ENCODE data around the gene SLC22A2. TPM values are rescaled to one million over a fixed set of nuclear protein-coding genes. Genes with fewer than 3 reads are reported as not detected.

SLC22A2 gene
- total RNA-seq, 3 donors from 2014 or later (not counting 1 experiment from before 2014, with no cell fraction given): not detected

- Mint-ChIP-seq H3K27ac (no peak overlapping the region), H3K4me1 (no peaks in the 10 kb centered on the region), H3K9me3 (no peaks in the 10 kb centered on the region), H3K36me3 (no peaks in the 10 kb centered on the region), H3K4me3 (no peak overlapping the region), H3K27me3 (ENCODE audit: low read depth in 2 of 2) (peaks cover 6 to 21% of the 10 kb centered on the region in 2 donors)
- TF ChIP-seq, protein P1, sequence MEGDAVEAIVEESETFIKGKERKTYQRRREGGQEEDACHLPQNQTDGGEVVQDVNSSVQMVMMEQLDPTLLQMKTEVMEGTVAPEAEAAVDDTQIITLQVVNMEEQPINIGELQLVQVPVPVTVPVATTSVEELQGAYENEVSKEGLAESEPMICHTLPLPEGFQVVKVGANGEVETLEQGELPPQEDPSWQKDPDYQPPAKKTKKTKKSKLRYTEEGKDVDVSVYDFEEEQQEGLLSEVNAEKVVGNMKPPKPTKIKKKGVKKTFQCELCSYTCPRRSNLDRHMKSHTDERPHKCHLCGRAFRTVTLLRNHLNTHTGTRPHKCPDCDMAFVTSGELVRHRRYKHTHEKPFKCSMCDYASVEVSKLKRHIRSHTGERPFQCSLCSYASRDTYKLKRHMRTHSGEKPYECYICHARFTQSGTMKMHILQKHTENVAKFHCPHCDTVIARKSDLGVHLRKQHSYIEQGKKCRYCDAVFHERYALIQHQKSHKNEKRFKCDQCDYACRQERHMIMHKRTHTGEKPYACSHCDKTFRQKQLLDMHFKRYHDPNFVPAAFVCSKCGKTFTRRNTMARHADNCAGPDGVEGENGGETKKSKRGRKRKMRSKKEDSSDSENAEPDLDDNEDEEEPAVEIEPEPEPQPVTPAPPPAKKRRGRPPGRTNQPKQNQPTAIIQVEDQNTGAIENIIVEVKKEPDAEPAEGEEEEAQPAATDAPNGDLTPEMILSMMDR (IDR thresholded peaks at IDR 0.05): no peak
- ATAC-seq (no peak), DNase-seq (no peak)
- no peaks in the 10 kb centered on the region for H3K36me3 ChIP-seq (ENCODE audit: control insufficient read depth, insufficient read depth, low read length)
- H3K4me1 ChIP-seq (ENCODE audit: control insufficient read depth, insufficient read depth, low read length): no peaks in the 10 kb centered on the region
- intact Hi-C loops (cut with micrococcal nuclease): no loop called here
- H3K27me3 ChIP-seq (ENCODE audit: control insufficient read depth, insufficient read depth, low read length): no peaks in the 10 kb centered on the region
- H3K4me3 ChIP-seq (ENCODE audit: low read length): no peak overlapping the region
- no peak overlapping the region for H3K27ac ChIP-seq (ENCODE audit: low read length)
- WGBS (ENCODE audit: insufficient coverage): 90% methylated on average over 15 of the region's 15 CpGs
- no peaks in the 10 kb centered on the region for H3K9me3 ChIP-seq (ENCODE audit: control insufficient read depth, insufficient read depth, low read length)
Measured at GRCh38 chr6:160277546-160277945, 18.9 kb upstream of the SLC22A2 start.

- H3K27me3 Mint-ChIP-seq (ENCODE audit: low read depth in 2 of 2): peaks cover 6 to 21% of the 10 kb centered on the region in 2 donors
- no peaks in the 10 kb centered on the region for H3K27me3 ChIP-seq (ENCODE audit: control insufficient read depth, insufficient read depth, low read length)
- no peak for ATAC-seq
- H3K36me3 ChIP-seq (ENCODE audit: control insufficient read depth, insufficient read depth, low read length): no peaks in the 10 kb centered on the region
- H3K27ac Mint-ChIP-seq: no peak overlapping the region
- no peak overlapping the region for H3K4me3 ChIP-seq (ENCODE audit: low read length)
- H3K4me3 Mint-ChIP-seq: no peak overlapping the region
- no peaks in the 10 kb centered on the region for H3K36me3 Mint-ChIP-seq
- H3K4me1 ChIP-seq (ENCODE audit: control insufficient read depth, insufficient read depth, low read length): no peaks in the 10 kb centered on the region
- no peak overlapping the region for H3K27ac ChIP-seq (ENCODE audit: low read length)
- no peaks in the 10 kb centered on the region for H3K9me3 ChIP-seq (ENCODE audit: control insufficient read depth, insufficient read depth, low read length)
- H3K9me3 Mint-ChIP-seq: no peaks in the 10 kb centered on the region
- intact Hi-C loops (cut with micrococcal nuclease): no loop called here
- TF ChIP-seq, protein P1 (IDR thresholded peaks at IDR 0.05): no peak
- H3K4me1 Mint-ChIP-seq: no peaks in the 10 kb centered on the region
- 95% methylated on average over 5 of the region's 5 CpGs for WGBS (ENCODE audit: insufficient coverage)
- no peak for DNase-seq
Measured at GRCh38 chr6:160277144-160277543, 18.5 kb upstream of the SLC22A2 start.

GRCh38 chr6:160276126-160276525 lies 17.5 kb upstream of the SLC22A2 start:
- H3K27me3 ChIP-seq (ENCODE audit: control insufficient read depth, insufficient read depth, low read length): no peaks in the 10 kb centered on the region
- H3K27ac ChIP-seq (ENCODE audit: low read length): no peak overlapping the region
- TF ChIP-seq, protein P1 (IDR thresholded peaks at IDR 0.05): no peak
- Mint-ChIP-seq H3K36me3 (no peaks in the 10 kb centered on the region), H3K4me3 (no peak overlapping the region), H3K27ac (no peak overlapping the region), H3K9me3 (no peaks in the 10 kb centered on the region), H3K27me3 (ENCODE audit: low read depth in 2 of 2) (peaks cover 6 to 30% of the 10 kb centered on the region in 2 donors), H3K4me1 (no peaks in the 10 kb centered on the region)
- no peak for DNase-seq
- H3K4me3 ChIP-seq (ENCODE audit: low read length): no peak overlapping the region
- H3K36me3 ChIP-seq (ENCODE audit: control insufficient read depth, insufficient read depth, low read length): no peaks in the 10 kb centered on the region
- H3K4me1 ChIP-seq (ENCODE audit: control insufficient read depth, insufficient read depth, low read length): no peaks in the 10 kb centered on the region
- 57% methylated on average over 4 of the region's 4 CpGs for WGBS (ENCODE audit: insufficient coverage)
- no peak for ATAC-seq
- intact Hi-C loops (cut with micrococcal nuclease): no loop called here
- H3K9me3 ChIP-seq (ENCODE audit: control insufficient read depth, insufficient read depth, low read length): no peaks in the 10 kb centered on the region

GRCh38 chr6:160275511-160276003 lies 16.9 kb upstream of the SLC22A2 start:
- Mint-ChIP-seq H3K9me3 (no peaks in the 10 kb centered on the region), H3K27ac (no peak overlapping the region), H3K36me3 (no peaks in the 10 kb centered on the region), H3K4me3 (no peak overlapping the region), H3K27me3 (ENCODE audit: low read depth in 2 of 2) (peaks cover 6 to 30% of the 10 kb centered on the region in 2 donors), H3K4me1 (no peaks in the 10 kb centered on the region)
- ATAC-seq: no peak
- no peaks in the 10 kb centered on the region for H3K27me3 ChIP-seq (ENCODE audit: control insufficient read depth, insufficient read depth, low read length)
- TF ChIP-seq, protein P1 (IDR thresholded peaks at IDR 0.05): no peak
- intact Hi-C loops (cut with micrococcal nuclease): no loop called here
- H3K9me3 ChIP-seq (ENCODE audit: control insufficient read depth, insufficient read depth, low read length): no peaks in the 10 kb centered on the region
- no peaks in the 10 kb centered on the region for H3K36me3 ChIP-seq (ENCODE audit: control insufficient read depth, insufficient read depth, low read length)
- no peaks in the 10 kb centered on the region for H3K4me1 ChIP-seq (ENCODE audit: control insufficient read depth, insufficient read depth, low read length)
- 88% methylated on average over 20 of the region's 20 CpGs for WGBS (ENCODE audit: insufficient coverage)
- H3K27ac ChIP-seq (ENCODE audit: low read length): no peak overlapping the region
- no peak for DNase-seq
- no peak overlapping the region for H3K4me3 ChIP-seq (ENCODE audit: low read length)
